Measurements from ENCODE around the gene ADA.

Gene ADA

DNA sequence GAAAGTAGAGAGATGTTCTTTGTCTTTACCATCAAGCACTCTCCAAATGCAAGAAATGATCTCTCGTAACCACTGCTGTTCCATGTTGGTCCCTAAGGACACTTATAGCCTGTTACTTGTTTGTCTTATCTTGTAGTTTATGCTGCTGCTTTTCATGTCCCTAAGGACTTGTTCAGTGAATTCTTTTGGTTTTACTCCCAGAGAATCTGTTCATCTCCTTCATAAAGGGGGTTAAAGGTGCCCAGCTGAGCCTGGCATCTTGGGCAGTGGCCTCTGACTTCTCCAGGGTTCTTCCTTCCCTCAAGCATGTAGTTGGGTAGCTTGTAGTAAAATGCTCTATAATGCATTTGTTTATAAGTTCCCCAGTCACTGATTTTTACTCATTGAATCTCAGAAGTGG lies 70.0 kb downstream of the ADA start:
- TF ChIP-seq, protein P1, sequence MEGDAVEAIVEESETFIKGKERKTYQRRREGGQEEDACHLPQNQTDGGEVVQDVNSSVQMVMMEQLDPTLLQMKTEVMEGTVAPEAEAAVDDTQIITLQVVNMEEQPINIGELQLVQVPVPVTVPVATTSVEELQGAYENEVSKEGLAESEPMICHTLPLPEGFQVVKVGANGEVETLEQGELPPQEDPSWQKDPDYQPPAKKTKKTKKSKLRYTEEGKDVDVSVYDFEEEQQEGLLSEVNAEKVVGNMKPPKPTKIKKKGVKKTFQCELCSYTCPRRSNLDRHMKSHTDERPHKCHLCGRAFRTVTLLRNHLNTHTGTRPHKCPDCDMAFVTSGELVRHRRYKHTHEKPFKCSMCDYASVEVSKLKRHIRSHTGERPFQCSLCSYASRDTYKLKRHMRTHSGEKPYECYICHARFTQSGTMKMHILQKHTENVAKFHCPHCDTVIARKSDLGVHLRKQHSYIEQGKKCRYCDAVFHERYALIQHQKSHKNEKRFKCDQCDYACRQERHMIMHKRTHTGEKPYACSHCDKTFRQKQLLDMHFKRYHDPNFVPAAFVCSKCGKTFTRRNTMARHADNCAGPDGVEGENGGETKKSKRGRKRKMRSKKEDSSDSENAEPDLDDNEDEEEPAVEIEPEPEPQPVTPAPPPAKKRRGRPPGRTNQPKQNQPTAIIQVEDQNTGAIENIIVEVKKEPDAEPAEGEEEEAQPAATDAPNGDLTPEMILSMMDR (IDR thresholded peaks at IDR 0.05) = no peak
- Histone ChIP-seq H3K4me3 (no peak overlapping the region), H3K4me1 (peaks cover 0 to 74% (median 43%) of the 10 kb centered on the region in 4 donors), H3K27me3 (no peaks in the 10 kb centered on the region), H3K27ac (peak overlapping the region; percentile 79 to 83), H3K36me3 (no peaks in the 10 kb centered on the region), H3K9me3 (no peaks in the 10 kb centered on the region)
- DNase-seq = no peak
- intact Hi-C loops (cut with DNase I; ENCODE audit: low total_unique reads) = no loop called here

DNA sequence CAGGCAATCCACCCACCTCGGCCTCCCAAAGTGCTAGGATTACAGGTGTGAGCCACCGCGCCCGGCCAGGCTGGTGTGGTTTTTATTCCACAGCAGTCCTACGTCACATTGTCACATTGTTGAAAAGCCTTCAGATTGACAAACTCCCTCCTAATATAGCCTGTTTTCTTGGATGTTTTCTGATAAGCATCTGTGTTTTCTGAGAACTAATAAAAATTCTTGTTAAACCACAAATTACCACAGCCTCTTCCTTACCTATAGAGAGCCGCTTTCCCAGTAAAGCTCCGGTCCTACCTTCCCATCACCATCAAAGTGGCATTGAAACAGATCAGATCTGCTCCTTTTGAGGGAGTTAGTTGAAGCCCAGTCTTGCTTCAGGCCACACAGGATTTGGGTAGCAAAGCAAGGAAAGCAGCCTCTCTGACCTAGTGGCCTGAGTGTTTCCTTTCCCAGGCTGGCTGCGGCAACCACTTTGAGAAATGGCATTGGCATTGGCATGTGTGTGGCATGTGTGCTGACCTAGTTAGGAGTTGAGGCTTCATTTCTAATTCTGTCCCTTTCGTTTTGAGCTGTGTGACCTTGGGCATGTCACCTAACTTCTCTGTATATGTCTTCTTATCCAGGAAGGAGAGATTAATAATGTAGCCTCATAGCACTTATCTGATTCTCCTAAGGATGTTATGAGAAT lies 70.8 kb downstream of the ADA start:
- Histone ChIP-seq H3K27ac (peak overlapping the region; percentile 79 to 83), H3K27me3 (no peaks in the 10 kb centered on the region), H3K36me3 (no peaks in the 10 kb centered on the region), H3K4me1 (peaks cover 0 to 71% (median 35%) of the 10 kb centered on the region in 4 donors), H3K4me3 (no peak overlapping the region), H3K9me3 (no peaks in the 10 kb centered on the region)
- intact Hi-C loops (cut with DNase I; ENCODE audit: low total_unique reads) = no loop called here
- DNase-seq = no peak
- TF ChIP-seq, protein P1 (IDR thresholded peaks at IDR 0.05) = no peak

DNA sequence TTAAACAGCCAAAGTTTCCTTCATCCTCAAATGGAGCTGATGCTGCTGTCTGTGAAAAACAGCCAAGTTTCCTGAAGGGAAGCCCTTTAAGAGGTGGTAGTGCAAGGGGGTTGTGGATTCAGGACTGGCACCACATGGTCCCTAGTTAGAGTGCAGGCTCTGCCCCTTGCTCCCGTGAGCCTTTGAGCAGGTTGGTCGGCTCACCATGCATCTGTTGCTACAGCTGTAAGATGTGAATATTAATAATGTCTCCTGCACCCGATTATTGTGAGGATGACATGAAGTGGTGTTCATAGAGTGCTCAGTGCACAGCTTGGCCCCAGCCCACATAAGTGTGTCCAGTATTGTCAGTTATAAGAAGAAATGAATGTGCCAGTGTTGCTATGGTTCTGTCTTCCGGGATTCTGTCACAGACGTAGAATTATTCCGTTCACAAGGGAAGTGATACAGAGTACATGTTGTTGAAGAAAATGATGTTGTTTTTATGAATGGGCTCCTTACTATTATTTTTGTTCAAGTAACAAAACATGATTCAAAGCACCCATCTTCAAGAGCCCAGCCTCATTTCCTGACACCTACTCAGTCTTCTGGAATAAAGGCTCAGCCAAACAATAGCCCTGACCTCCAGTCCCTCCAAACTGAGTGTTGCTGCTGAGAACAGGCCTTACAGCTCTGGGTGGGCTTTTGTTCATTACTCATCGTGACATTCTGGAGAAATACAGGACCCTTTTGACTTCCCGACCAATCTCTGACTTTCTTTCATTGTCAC lies 72.0 kb downstream of the ADA start:
- H3K36me3 ChIP-seq = no peaks in the 10 kb centered on the region
- no peaks in the 10 kb centered on the region for H3K27me3 ChIP-seq
- H3K4me3 ChIP-seq = no peak overlapping the region
- intact Hi-C loops (cut with DNase I; ENCODE audit: low total_unique reads) = no loop called here
- no peaks in the 10 kb centered on the region for H3K9me3 ChIP-seq
- H3K27ac ChIP-seq = peak overlapping the region; percentile 27 to 83
- TF ChIP-seq, protein P1 (IDR thresholded peaks at IDR 0.05) = no peak
- peaks cover 0 to 58% (median 24%) of the 10 kb centered on the region in 4 donors for H3K4me1 ChIP-seq
- no peak for DNase-seq

DNA sequence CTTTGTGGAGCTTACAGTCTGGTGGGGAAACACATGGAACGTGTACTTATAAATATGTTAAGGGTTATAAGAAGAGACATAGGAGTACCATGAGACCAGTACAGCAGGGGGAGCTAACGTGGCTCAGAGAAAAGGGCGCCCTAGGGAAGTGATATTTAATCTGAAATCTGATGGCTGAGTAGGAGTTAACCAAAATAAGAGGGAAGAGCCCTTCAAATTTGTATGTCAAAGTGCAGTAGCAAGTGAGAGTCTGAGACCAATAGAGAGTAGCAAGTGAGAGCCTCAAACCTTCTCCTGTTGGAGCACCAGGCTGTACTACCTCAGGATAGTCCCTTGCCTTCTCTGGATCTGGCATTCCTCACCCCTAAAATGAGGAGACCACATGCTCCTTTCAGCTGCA lies 75.2 kb downstream of the ADA start:
- H3K27ac ChIP-seq = peak overlapping the region in 1 of 2 donors; percentile 34
- DNase-seq = no peak
- no peaks in the 10 kb centered on the region for H3K27me3 ChIP-seq
- intact Hi-C loops (cut with DNase I; ENCODE audit: low total_unique reads) = no loop called here
- H3K9me3 ChIP-seq = no peaks in the 10 kb centered on the region
- no peaks in the 10 kb centered on the region for H3K36me3 ChIP-seq
- no peak overlapping the region for H3K4me3 ChIP-seq
- TF ChIP-seq, protein P1 (IDR thresholded peaks at IDR 0.05) = peak in 1 of 2 experiments; percentile 21
- peaks cover 0 to 62% (median 32%) of the 10 kb centered on the region in 4 donors for H3K4me1 ChIP-seq

DNA sequence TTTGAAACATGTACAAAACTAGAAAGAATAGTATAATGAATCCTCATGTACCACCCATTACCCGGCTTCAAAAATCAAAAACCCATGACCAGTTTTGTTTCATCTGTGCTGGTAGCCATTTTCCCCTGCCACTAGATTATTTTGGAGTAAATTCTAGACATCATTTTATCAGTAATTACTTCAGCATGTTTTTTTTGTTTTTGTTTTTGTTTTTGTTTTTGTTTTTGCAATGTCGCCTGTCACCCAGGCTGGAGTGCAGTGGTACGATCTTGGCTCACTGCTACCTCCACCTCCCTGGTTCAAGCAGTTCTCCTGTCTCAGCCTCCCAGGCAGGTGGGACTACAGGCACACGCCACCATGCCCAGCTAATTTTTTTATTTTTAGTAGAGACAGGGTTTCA lies 77.1 kb downstream of the ADA start:
- intact Hi-C loops (cut with DNase I; ENCODE audit: low total_unique reads) = no loop called here
- H3K27ac ChIP-seq = peak overlapping the region; percentile 73 to 81
- TF ChIP-seq, protein P1 (IDR thresholded peaks at IDR 0.05) = no peak

More for the DNA sequence above, 77.1 kb downstream of the ADA start:
- no peak for DNase-seq
- Histone ChIP-seq H3K4me1 (peaks cover 0 to 42% (median 21%) of the 10 kb centered on the region in 4 donors), H3K9me3 (no peaks in the 10 kb centered on the region), H3K36me3 (no peaks in the 10 kb centered on the region), H3K4me3 (no peak overlapping the region), H3K27me3 (no peaks in the 10 kb centered on the region)

Data from tibial artery (tissue), 4 donors.